SK-N-MC (cell line): Measurements from ENCODE around the gene OR2L3.

Experiments used
- EZH2 ChIP-seq: fragments of 200-600 bp; sonication (generic); IDR thresholded peaks from one replicate; pipeline ENCODE4 v1.6.1; 2017; ENCODE audit warnings: antibody characterized with exemption
- FOXP2 ChIP-seq: optimal IDR thresholded peaks from 2 replicates; pipeline ENCODE3; 2011; ENCODE audit warnings: mild to moderate bottlenecking, moderate library complexity; ENCODE audit not compliant: insufficient read depth; ENCODE audit errors: extremely low read length, control extremely low read depth
- POLR2AphosphoS5 ChIP-seq: IDR thresholded peaks from 2 replicates; pipeline ENCODE4 v1.6.1; 2012; ENCODE audit warnings: mild to moderate bottlenecking, low read depth, low read length, borderline replicate concordance

GRCh38 chr1:248054671-248055070 is 8.0 kb downstream of the OR2L3 start:
- TF ChIP-seq EZH2 (no peak), POLR2AphosphoS5 (no peak), FOXP2 (no peak)
